ENCODE measurements around the gene CCL3.
"Not testable (repeated sequence)": the region's sequence is repeated elsewhere in the genome, so short reads cannot be mapped to it uniquely, and the experiment has no call there.

CCL3 gene

DNA sequence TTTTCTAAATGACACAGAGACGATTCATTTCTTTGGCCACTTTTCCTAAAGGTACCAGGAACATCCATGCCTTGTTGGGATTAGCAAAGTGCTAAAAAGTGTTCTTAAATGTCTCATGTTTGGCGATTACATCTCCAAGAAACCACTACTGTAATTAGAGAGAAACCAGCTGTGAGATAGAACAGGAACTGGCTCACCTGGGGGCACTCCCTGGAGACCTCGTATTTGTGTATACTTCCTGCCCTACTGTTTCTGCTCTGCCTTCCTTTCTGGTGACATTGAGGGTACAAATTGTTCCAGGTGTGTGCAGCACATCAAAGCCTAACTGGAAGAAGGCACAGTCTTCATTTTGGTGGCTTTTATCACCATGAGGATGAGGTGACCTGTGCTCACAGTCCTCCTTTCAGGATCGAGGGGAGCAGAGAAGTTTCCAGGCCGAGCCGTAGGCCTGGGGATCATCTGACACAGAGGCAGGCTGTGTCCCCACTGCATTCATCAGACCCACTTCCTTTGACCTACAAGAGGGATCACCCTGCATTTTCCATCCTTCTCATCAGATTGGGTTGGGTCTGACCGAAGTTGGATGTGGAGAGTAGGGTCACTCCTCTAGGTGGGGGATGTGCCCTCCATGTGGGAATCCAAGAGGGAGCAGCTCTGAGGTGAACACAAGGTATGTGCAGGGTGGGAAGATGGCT, 37.4 kb upstream of the CCL3 start:
- H3K4me3 ChIP-seq (ENCODE audit: low read depth, low read length) = no peak overlapping the region; the same call in 1 of the 2 replicates
- DNase-seq (ENCODE audit: low read depth) = peak; percentile 55
- TF ChIP-seq, protein P1, sequence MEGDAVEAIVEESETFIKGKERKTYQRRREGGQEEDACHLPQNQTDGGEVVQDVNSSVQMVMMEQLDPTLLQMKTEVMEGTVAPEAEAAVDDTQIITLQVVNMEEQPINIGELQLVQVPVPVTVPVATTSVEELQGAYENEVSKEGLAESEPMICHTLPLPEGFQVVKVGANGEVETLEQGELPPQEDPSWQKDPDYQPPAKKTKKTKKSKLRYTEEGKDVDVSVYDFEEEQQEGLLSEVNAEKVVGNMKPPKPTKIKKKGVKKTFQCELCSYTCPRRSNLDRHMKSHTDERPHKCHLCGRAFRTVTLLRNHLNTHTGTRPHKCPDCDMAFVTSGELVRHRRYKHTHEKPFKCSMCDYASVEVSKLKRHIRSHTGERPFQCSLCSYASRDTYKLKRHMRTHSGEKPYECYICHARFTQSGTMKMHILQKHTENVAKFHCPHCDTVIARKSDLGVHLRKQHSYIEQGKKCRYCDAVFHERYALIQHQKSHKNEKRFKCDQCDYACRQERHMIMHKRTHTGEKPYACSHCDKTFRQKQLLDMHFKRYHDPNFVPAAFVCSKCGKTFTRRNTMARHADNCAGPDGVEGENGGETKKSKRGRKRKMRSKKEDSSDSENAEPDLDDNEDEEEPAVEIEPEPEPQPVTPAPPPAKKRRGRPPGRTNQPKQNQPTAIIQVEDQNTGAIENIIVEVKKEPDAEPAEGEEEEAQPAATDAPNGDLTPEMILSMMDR (IDR thresholded peaks at IDR 0.05; ENCODE audit: low read depth, low read length, missing control alignments) = no peak

DNA sequence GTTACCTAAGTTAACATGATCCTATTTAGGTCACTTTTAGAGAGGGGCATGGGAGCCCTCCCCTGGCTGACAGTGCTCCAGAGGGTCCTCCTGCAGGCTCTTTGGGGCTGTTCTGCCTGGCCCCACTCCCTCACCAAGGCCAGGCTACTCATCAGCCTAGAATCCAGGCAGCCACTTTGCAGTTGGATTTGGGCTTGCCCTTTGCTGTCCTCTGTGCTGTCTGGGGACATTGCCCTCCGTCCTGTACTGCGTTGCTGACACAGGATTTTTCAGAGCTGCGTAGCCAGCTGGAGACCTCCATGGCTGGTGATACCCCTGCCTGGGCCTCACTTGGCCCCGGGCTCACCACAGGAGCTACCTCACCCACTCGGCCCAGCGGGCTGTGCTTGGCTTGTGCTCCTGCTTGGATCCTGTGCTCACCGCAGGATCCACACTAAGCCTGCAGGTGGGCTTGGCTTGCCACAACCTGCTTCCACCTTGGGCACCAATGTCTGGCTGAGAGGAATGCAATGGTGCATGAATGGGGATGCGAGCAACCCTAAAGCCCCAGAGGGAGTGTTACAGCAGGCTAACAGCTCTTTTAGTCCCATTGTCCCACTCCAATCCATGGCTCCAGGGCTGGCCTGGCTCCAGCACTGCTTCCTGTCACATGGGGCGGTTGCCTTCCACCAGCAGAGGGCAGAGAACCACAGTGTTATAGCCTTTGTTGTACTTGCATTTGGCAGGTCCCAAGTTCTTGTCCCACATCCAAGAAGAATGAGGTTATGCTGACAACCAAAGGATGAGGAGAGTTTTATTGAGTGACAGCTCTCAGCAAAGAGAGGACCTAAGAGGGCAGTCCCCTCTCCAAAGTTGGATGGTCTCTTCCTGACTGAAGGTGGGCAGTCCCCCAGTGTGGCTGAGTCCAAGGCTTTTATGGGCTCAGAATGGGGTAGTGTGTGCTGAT, 35.2 kb upstream of the CCL3 start:
- TF ChIP-seq, protein P1 (IDR thresholded peaks at IDR 0.05; ENCODE audit: low read depth, low read length, missing control alignments) = no peak
- DNase-seq (ENCODE audit: low read depth) = no peak
- H3K4me3 ChIP-seq (ENCODE audit: low read depth, low read length) = no peak overlapping the region

DNA sequence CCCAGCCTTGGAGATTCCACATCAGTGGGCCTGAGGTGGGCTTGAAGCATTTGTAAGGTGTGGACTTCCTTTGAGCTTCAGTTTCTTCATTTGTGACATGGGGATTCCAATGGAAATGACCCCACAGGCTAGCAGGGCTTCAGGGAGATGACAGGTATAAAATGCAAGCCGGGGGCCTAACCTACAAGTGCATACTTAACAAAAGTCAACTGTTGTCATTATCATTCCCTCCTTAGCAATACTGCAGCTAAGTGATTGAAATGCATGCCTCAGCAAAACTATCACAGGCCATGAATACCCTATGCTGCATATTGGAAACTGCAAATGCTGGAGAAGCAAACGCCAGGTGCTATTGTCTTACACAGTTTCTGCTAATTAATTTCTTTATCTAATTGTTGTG, 33.5 kb upstream of the CCL3 start:
- no peak overlapping the region for H3K4me3 ChIP-seq (ENCODE audit: low read depth, low read length)
- no peak for DNase-seq (ENCODE audit: low read depth)
- TF ChIP-seq, protein P1 (IDR thresholded peaks at IDR 0.05; ENCODE audit: low read depth, low read length, missing control alignments) = no peak

DNA sequence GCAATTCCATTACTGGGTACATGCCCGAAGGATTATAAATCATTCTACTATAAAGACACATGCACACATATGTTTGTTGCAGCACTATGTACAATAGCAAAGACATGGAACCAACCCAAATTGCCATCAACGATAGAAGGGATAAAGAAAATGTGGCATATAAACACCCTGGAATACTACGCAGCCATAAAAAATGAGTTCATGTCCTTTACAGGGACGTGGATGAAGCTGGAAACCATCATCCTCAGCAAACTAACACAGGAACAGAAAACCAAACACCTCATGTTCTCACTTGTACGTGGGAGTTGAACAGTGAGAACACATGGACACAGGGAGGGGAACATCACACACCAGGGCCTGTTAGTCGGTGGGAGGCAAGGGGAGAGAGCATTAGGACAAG, 31.2 kb upstream of the CCL3 start:
- not testable (repeated sequence) for H3K4me3 ChIP-seq (ENCODE audit: low read depth, low read length); DNase-seq (ENCODE audit: low read depth)

DNA sequence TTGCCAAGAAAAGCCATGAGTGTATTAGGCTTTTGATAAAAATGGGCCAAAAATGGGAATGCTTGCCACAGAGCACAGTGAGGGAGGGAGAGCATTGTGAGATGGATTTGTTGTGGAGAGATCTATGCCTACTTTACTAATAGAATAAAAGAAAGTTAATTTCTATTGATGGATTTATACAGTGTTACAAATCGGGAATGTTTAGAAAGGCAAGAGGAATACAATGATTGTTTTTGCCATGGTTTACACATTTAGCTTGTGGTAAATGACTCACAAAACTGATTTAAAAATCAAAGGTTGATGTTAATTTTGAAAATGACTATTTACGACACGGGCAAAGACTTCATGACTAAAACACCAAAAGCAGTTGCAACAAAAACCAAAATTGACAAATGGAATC, 30.3 kb upstream of the CCL3 start:
- H3K4me3 ChIP-seq (ENCODE audit: low read depth, low read length) = no peak overlapping the region
- TF ChIP-seq, protein P1 (IDR thresholded peaks at IDR 0.05; ENCODE audit: low read depth, low read length, missing control alignments) = no peak
- DNase-seq (ENCODE audit: low read depth) = no peak

DNA sequence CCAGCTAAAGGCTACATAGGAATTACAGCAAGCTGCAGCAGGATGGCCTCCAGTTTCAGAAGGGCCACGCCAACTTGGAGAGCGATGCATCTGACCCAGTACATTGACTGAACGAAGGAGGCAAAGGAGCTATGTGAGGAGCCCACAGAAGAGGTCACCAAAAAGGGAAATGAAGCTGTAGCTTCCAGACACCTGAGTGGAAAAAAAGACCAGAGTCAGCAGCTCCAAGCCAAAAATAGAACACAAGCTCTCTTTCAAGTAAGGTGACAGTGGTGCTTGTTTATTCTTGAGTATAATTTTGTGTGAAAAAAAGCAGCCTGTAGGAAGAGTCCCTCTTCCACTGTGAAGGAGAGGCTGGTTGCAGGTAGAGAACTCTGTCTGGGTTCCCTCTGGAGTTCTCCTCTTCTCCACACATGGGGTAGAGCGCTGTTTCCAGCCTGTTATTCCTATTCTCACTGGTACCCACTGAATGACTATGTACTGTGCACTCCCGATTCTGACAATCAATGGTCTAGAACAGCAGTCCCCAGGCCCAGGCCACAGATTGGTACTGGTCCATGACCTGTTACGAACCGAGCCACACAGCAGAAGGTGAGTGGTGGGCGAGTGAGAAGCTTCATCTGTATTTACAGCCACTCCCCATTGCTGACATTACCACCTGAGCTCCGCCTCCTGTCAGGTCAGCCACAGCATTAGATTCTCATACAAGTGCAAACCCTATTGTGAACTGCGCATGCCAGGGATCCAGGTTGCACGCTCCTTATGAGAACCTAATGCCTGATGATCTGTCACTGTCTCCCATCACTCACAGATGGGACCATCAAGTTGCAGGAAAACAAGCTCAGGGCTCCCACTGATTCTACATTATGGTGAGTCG, 28.8 kb upstream of the CCL3 start:
- DNase-seq (ENCODE audit: low read depth) = no peak

More for the DNA sequence above, 28.8 kb upstream of the CCL3 start:
- H3K4me3 ChIP-seq (ENCODE audit: low read depth, low read length) = no peak overlapping the region
- TF ChIP-seq, protein P1 (IDR thresholded peaks at IDR 0.05; ENCODE audit: low read depth, low read length, missing control alignments) = no peak

All from GM12864 (cell line).